Mammary epithelial cell (primary cell): ENCODE results near the gene KIAA1671.

Source experiments
- CTCF ChIP-seq, 2 donors: IDR thresholded peaks in 1 of 2; conservative IDR thresholded peaks in 1 of 2; 2 replicates each; pipeline ENCODE4 v1.5.1; 2011 to 2012; ENCODE audit warnings: inconsistent platforms in 2 of 2, low read length in 2 of 2, mild to moderate bottlenecking in 2 of 2, control low read depth in 1 of 2, low read depth in 1 of 2; ENCODE audit not compliant: insufficient read depth in 1 of 2; ENCODE audit errors: extremely low read depth in 1 of 2
- EZH2 ChIP-seq: IDR thresholded peaks from 2 replicates; pipeline ENCODE4 v1.6.1; 2012; ENCODE audit warnings: low read length, inconsistent platforms, borderline replicate concordance

- no peak for TF ChIP-seq CTCF (conservative IDR thresholded peaks at IDR 0.05 in 1 of 2, IDR thresholded peaks at IDR 0.05 in 1 of 2; ENCODE audit: extremely low read depth in 1 of 2, insufficient read depth in 1 of 2, low read depth in 1 of 2, low read length in 2 of 2)
- TF ChIP-seq EZH2: no peak
Measured at GRCh38 chr22:25183949-25184619, 231.6 kb downstream of the KIAA1671 start.
